IMR-90 (cell line): ENCODE data around the gene CLHC1. TPM values are rescaled to one million over a fixed set of nuclear protein-coding genes. Genes with fewer than 3 reads are reported as not detected.

Source experiments
- ATAC-seq: fragments of 200-7000 bp; cut with Tn5 transposase; 2 replicates; pipeline ENCODE4 v1.9.1; 2020; ENCODE audit warnings: low read depth, mild to moderate bottlenecking, moderate library complexity
- BruUV-seq: library from RNA; stranded (reverse); fragments of 400-500 nt; replicated peaks from 2 replicates; lab custom pipeline; 2021; lab: Mats Ljungman, UMichigan
- CTCF ChIA-PET: fragments of 300-600 bp; formaldehyde crosslinking; extraction: SDS; loops from one replicate; lab custom pipeline; 2021; ENCODE audit warnings: antibody characterized with exemption; lab: Yijun Ruan, JAX
- POLR2A ChIA-PET: fragments of 300-600 bp; sonication (Branson Sonifier 250); formaldehyde crosslinking; loops from one replicate; lab custom pipeline; 2022; ENCODE audit warnings: antibody characterized with exemption; ENCODE audit not compliant: unreplicated experiment; lab: Charles Lee
- DNase-seq: peaks from one replicate; pipeline ENCODE4 v3.0.0; 2013
- H2AFZ ChIP-seq: replicated peaks from 2 replicates; pipeline ENCODE3; 2013; ENCODE audit warnings: low read length, mild to moderate bottlenecking; ENCODE audit not compliant: poor library complexity
- H2AK5ac ChIP-seq: 2 replicates; pipeline ENCODE4 v1.6.1; 2013; ENCODE audit warnings: low read depth, low read length, inconsistent platforms
- H2AK9ac ChIP-seq: replicated peaks from 2 replicates; pipeline ENCODE3; 2013; ENCODE audit warnings: mild to moderate bottlenecking, low read depth, low read length, moderate library complexity; ENCODE audit not compliant: poor library complexity
- H2BK120ac ChIP-seq: 2 replicates; pipeline ENCODE4 v1.6.1; 2013; ENCODE audit warnings: low read depth, low read length, inconsistent platforms
- H2BK15ac ChIP-seq: 3 replicates; pipeline ENCODE4 v1.6.1; 2013; ENCODE audit warnings: low read depth, low read length, inconsistent platforms
- H2BK20ac ChIP-seq: 2 replicates; pipeline ENCODE4 v1.6.1; 2013; ENCODE audit warnings: low read depth, mild to moderate bottlenecking, inconsistent platforms, low read length, moderate library complexity
- H2BK5ac ChIP-seq: 2 replicates; pipeline ENCODE4 v1.6.1; 2013; ENCODE audit warnings: mild to moderate bottlenecking, low read depth, low read length, inconsistent platforms; ENCODE audit not compliant: poor library complexity, severe bottlenecking
- H3K14ac ChIP-seq: replicated peaks from 2 replicates; pipeline ENCODE4 v1.6.1; 2013; ENCODE audit warnings: low read depth, low read length, inconsistent platforms
- H3K18ac ChIP-seq: 2 replicates; pipeline ENCODE4 v1.6.1; 2013; ENCODE audit warnings: low read depth, low read length, control low read depth
- H3K23ac ChIP-seq: 2 replicates; pipeline ENCODE4 v1.6.1; 2013; ENCODE audit warnings: low read depth, low read length, inconsistent platforms
- H3K27ac ChIP-seq: 2 replicates; pipeline ENCODE4 v1.5.1; 2013; ENCODE audit warnings: mild to moderate bottlenecking, control low read depth, low read length; ENCODE audit not compliant: insufficient read depth
- H3K27me3 ChIP-seq: 2 replicates; pipeline ENCODE4 v1.6.1; 2013; ENCODE audit warnings: low read length; ENCODE audit not compliant: control insufficient read depth, insufficient read depth
- H3K36me3 ChIP-seq: 2 replicates; pipeline ENCODE4 v1.6.1; 2013; ENCODE audit warnings: low read length, mixed read lengths; ENCODE audit not compliant: control insufficient read depth, insufficient read depth
- H3K4ac ChIP-seq: 2 replicates; pipeline ENCODE4 v1.6.1; 2013; ENCODE audit warnings: low read depth, low read length, inconsistent platforms
- H3K4me1 ChIP-seq: 2 replicates; pipeline ENCODE4 v1.6.1; 2013; ENCODE audit warnings: low read length, mixed read lengths; ENCODE audit not compliant: control insufficient read depth, insufficient read depth
- H3K4me2 ChIP-seq: 2 replicates; pipeline ENCODE4 v1.6.1; 2013; ENCODE audit warnings: low read depth, mild to moderate bottlenecking, control low read depth, low read length, moderate library complexity
- H3K4me3 ChIP-seq: 2 replicates; pipeline ENCODE4 v1.5.1; 2013; ENCODE audit warnings: low read depth, mild to moderate bottlenecking, control low read depth, low read length, moderate library complexity; ENCODE audit not compliant: insufficient read depth
- H3K56ac ChIP-seq: 2 replicates; pipeline ENCODE4 v1.6.1; 2013; ENCODE audit warnings: low read length, inconsistent platforms; ENCODE audit not compliant: insufficient read depth; ENCODE audit errors: extremely low read depth
- H3K79me1 ChIP-seq, 2 experiments: 2 replicates each; pipeline ENCODE4 v1.6.1; 2013; ENCODE audit warnings: low read length in 2 of 2, inconsistent platforms in 1 of 2, low read depth in 1 of 2
- H3K9ac ChIP-seq: 2 replicates; pipeline ENCODE4 v1.6.1; 2013; ENCODE audit warnings: low read depth, low read length, control low read depth
- H3K9me1 ChIP-seq: 2 replicates; pipeline ENCODE4 v1.6.1; 2013; ENCODE audit warnings: low read length, inconsistent platforms; ENCODE audit not compliant: insufficient read depth
- H3K9me3 ChIP-seq: 2 replicates; pipeline ENCODE4 v1.6.1; 2013; ENCODE audit warnings: low read length; ENCODE audit not compliant: control insufficient read depth, insufficient read depth
- H4K20me1 ChIP-seq: 2 replicates; pipeline ENCODE4 v1.6.1; 2013; ENCODE audit warnings: low read length, inconsistent platforms; ENCODE audit not compliant: insufficient read depth
- H4K5ac ChIP-seq: 2 replicates; pipeline ENCODE4 v1.6.1; 2013; ENCODE audit warnings: mild to moderate bottlenecking, low read depth, low read length, control low read depth
- H4K8ac ChIP-seq, 2 experiments: 2 replicates each; pipeline ENCODE4 v1.6.1; 2013; ENCODE audit warnings: low read depth in 2 of 2, low read length in 2 of 2, control low read depth in 1 of 2, inconsistent platforms in 1 of 2
- H4K91ac ChIP-seq: 2 replicates; pipeline ENCODE4 v1.6.1; 2013; ENCODE audit warnings: low read depth, low read length, inconsistent platforms; ENCODE audit not compliant: insufficient read depth
- CHD1 ChIP-seq: IDR thresholded peaks from 2 replicates; pipeline ENCODE4 v1.6.1; 2012; ENCODE audit warnings: low read depth, low read length, improper control_type of control experiment
- CTCF ChIP-seq: conservative IDR thresholded peaks from 2 replicates; pipeline ENCODE4 v1.5.1; 2012; ENCODE audit warnings: mild to moderate bottlenecking, low read depth, low read length, improper control_type of control experiment
- ELK1 ChIP-seq: fragments of 150-350 bp; IDR thresholded peaks from 2 replicates; pipeline ENCODE4 v1.6.1; 2016; ENCODE audit warnings: low read depth, mild to moderate bottlenecking, low read length, moderate library complexity, borderline replicate concordance
- FOS ChIP-seq: fragments of 150-350 bp; IDR thresholded peaks from 2 replicates; pipeline ENCODE4 v1.6.1; 2016; ENCODE audit warnings: low read depth, low read length
- MAFK ChIP-seq: IDR thresholded peaks from 2 replicates; pipeline ENCODE4 v1.6.1; 2012; ENCODE audit warnings: low read depth, low read length, improper control_type of control experiment
- MAZ ChIP-seq: IDR thresholded peaks from 2 replicates; pipeline ENCODE4 v1.6.1; 2012; ENCODE audit warnings: low read depth, mild to moderate bottlenecking, low read length, improper control_type of control experiment, moderate library complexity, borderline replicate concordance
- NFE2L2 ChIP-seq: fragments of 150-350 bp; IDR thresholded peaks from 2 replicates; pipeline ENCODE4 v1.6.1; 2016; ENCODE audit warnings: low read depth, mild to moderate bottlenecking, low read length
- POLR2A ChIP-seq: IDR thresholded peaks from 2 replicates; pipeline ENCODE4 v1.6.1; 2012; ENCODE audit warnings: mild to moderate bottlenecking, low read depth, low read length
- RAD21 ChIP-seq: IDR thresholded peaks from 2 replicates; pipeline ENCODE4 v1.6.1; 2012; ENCODE audit warnings: low read length, improper control_type of control experiment
- RFX5 ChIP-seq: IDR thresholded peaks from 2 replicates; pipeline ENCODE4 v1.8.0; 2012; ENCODE audit warnings: low read depth, mild to moderate bottlenecking, low read length, moderate library complexity
- SMC3 ChIP-seq: fragments of 150-350 bp; IDR thresholded peaks from 2 replicates; pipeline ENCODE4 v1.6.1; 2016; ENCODE audit warnings: low read depth, mild to moderate bottlenecking, antibody characterized with exemption, low read length, moderate library complexity
- WGBS, 2 experiments: methylation state at CpG; one replicate each; pipeline versions ENCODE4 v1.1.5 to v1.1.7; 2013; ENCODE audit warnings: missing lambda C conversion rate in 2 of 2; ENCODE audit not compliant: insufficient read length in 1 of 2; ENCODE audit errors: extremely low coverage in 2 of 2; 5-methylcytosine and 5-hydroxymethylcytosine counted together
- dilution Hi-C: fragments of 300-500 bp; cut with HindIII; formaldehyde crosslinking; loops from one replicate; pipeline ENCODE4 v1.14.3; 2018; ENCODE audit warnings: low sequenced_read_pairs; ENCODE audit not compliant: unreplicated experiment
- in situ Hi-C: fragments of 300-500 bp; cut with MboI; formaldehyde crosslinking; loops from 3 replicates; pipeline ENCODE4 v1.14.3; 2019; ENCODE audit warnings: low sequenced_read_pairs, inconsistent platforms, mixed read lengths
- intact Hi-C: fragments of 100-400 bp; cut with micrococcal nuclease; formaldehyde crosslinking; loops from 2 replicates; pipeline ENCODE4 v1.10.0; 2022
- polyA plus RNA-seq, 3 experiments: library from polyadenylated mRNA; depleted of rRNA; stranded (reverse); fragments of >200 nt; gene quantifications; 2 replicates each; pipeline ENCODE4 v1.2.3, GENCODE V29; 2012; ENCODE audit warnings: low replicate concordance in 1 of 3
- total RNA-seq: library from RNA; depleted of rRNA; stranded (reverse); fragments of >200 nt; gene quantifications from 2 replicates; pipeline ENCODE4 v1.2.3, GENCODE V29; 2012

Gene CLHC1
- total and polyA plus RNA-seq, 2 of the 4 experiments (the other 2 are of a cell fraction) = 2.3 to 5.3 TPM

GRCh38 chr2:55136138-55136541, 96.0 kb downstream of the CLHC1 start:
- Histone ChIP-seq H3K27ac (no peak overlapping the region), H4K8ac (no peak overlapping the region), H3K4me3 (no peak overlapping the region), H3K9me3 (no peaks in the 10 kb centered on the region), H2AK9ac (no peak overlapping the region), H3K9me1 (peaks cover 8% of the 10 kb centered on the region), H4K91ac (no peak overlapping the region), H2AK5ac (no peak overlapping the region), H2BK120ac (no peak overlapping the region), H3K18ac (no peak overlapping the region), H4K5ac (no peak overlapping the region), H3K9ac (no peak overlapping the region), H2AFZ (no peak overlapping the region), H2BK5ac (no peak overlapping the region), H3K4me2 (no peak overlapping the region), H2BK15ac (no peak overlapping the region), H2BK20ac (no peak overlapping the region; the same call in 1 of the 2 replicates), H3K36me3 (no peaks in the 10 kb centered on the region), H4K20me1 (no peaks in the 10 kb centered on the region), H3K23ac (no peak overlapping the region), H3K56ac (no peak overlapping the region), H3K4me1 (peaks cover 19% of the 10 kb centered on the region), H3K4ac (no peak overlapping the region), H3K79me1 (peaks cover 0 to 14% of the 10 kb centered on the region in 2 experiments; a peak in 2 of 4 replicates), H3K27me3 (no peaks in the 10 kb centered on the region), H3K14ac (no peak overlapping the region)
- dilution Hi-C loops (no loop called here), in situ Hi-C loops (no loop called here), intact Hi-C loops (no loop called here)
- DNase-seq = no peak
- POLR2A ChIA-PET = no interaction called here
- no peak for ATAC-seq
- TF ChIP-seq RFX5 = no peak
- TF ChIP-seq ELK1 = no peak
- TF ChIP-seq POLR2A = no peak
- no peak for TF ChIP-seq MAFK
- no peak for TF ChIP-seq NFE2L2
- no peak for TF ChIP-seq SMC3
- TF ChIP-seq CHD1 = no peak
- TF ChIP-seq FOS = no peak
- TF ChIP-seq MAZ = no peak
- no peak for TF ChIP-seq RAD21
- no peak for TF ChIP-seq CTCF
- CTCF ChIA-PET = interaction anchor here (1.0 kb wide), 1 partner anchor 26 kb away, joined by 4 read pairs; no protein-coding TSS in a partner anchor
- no TSS peak for BruUV-seq
- WGBS, 2 experiments = 94% methylated on average over 3 of the region's 4 CpGs; no CpG with 5 or more reads in 1 of the 2 experiments
